PC-9 (cell line): ENCODE results near the gene NT5DC1. TPM values are rescaled to one million over a fixed set of nuclear protein-coding genes. Genes with fewer than 3 reads are reported as not detected.

Source experiments
- BruUV-seq: library from RNA; stranded (reverse); fragments of 400-500 nt; replicated peaks from 2 replicates; lab custom pipeline; 2021; lab: Mats Ljungman, UMichigan
- CTCF ChIA-PET: fragments of 300-600 bp; sonication (Branson Sonifier 250); formaldehyde crosslinking; loops from one replicate; lab custom pipeline; 2022; ENCODE audit warnings: antibody characterized with exemption; lab: Charles Lee
- POLR2A ChIA-PET: fragments of 300-600 bp; sonication (Branson Sonifier 250); formaldehyde crosslinking; loops from one replicate; lab custom pipeline; 2022; ENCODE audit warnings: antibody characterized with exemption; ENCODE audit not compliant: unreplicated experiment; lab: Charles Lee
- DNase-seq, 2 experiments: peaks; one replicate each; pipeline versions ENCODE4 v3.0.0 to v3.0.0-alpha.2; 2015 to 2022; ENCODE audit warnings: mixed read lengths in 1 of 2
- H2AFZ ChIP-seq: fragments of 200-600 bp; sonication (generic); 2 replicates; pipeline ENCODE4 v1.8.1; 2017; ENCODE audit warnings: antibody characterized with exemption
- H3F3A ChIP-seq: fragments of 200-600 bp; sonication (generic); 2 replicates; pipeline ENCODE4 v1.8.1; 2017; ENCODE audit warnings: antibody characterized with exemption, mild to moderate bottlenecking, low read depth; ENCODE audit not compliant: insufficient read depth
- H3K27ac ChIP-seq: fragments of 200-600 bp; sonication (generic); 2 replicates; pipeline ENCODE4 v1.6.1; 2016; ENCODE audit warnings: mixed run types
- H3K27me3 ChIP-seq: fragments of 200-600 bp; sonication (generic); 2 replicates; pipeline ENCODE4 v1.6.1; 2016; ENCODE audit warnings: low read depth, mixed run types; ENCODE audit not compliant: insufficient read depth
- H3K36me3 ChIP-seq: fragments of 200-600 bp; sonication (generic); 2 replicates; pipeline ENCODE4 v1.6.1; 2016; ENCODE audit warnings: low read depth, mixed run types
- H3K4me1 ChIP-seq: fragments of 200-600 bp; sonication (generic); replicated peaks from 2 replicates; pipeline ENCODE4 v1.6.1; 2016; ENCODE audit warnings: mixed run types; ENCODE audit not compliant: insufficient read depth
- H3K4me2 ChIP-seq: fragments of 200-600 bp; sonication (generic); 2 replicates; pipeline ENCODE4 v1.6.1; 2017; ENCODE audit warnings: mixed run types
- H3K4me3 ChIP-seq: fragments of 200-600 bp; sonication (generic); 2 replicates; pipeline ENCODE4 v1.6.1; 2016; ENCODE audit warnings: mixed run types
- H3K79me2 ChIP-seq: fragments of 200-600 bp; sonication (generic); 2 replicates; pipeline ENCODE4 v1.6.1; 2017; ENCODE audit warnings: low read depth, mixed run types
- H3K9me2 ChIP-seq: fragments of 200-600 bp; sonication (generic); 2 replicates; pipeline ENCODE4 v1.8.1; 2017; ENCODE audit warnings: mild to moderate bottlenecking; ENCODE audit not compliant: insufficient read depth
- H3K9me3 ChIP-seq: fragments of 200-600 bp; sonication (generic); 2 replicates; pipeline ENCODE4 v1.8.1; 2016; ENCODE audit warnings: low read depth; ENCODE audit not compliant: insufficient read depth
- H4K20me1 ChIP-seq: fragments of 200-600 bp; sonication (generic); 2 replicates; pipeline ENCODE4 v1.8.1; 2017; ENCODE audit not compliant: insufficient read depth
- CTCF ChIP-seq: fragments of 200-600 bp; sonication (generic); conservative IDR thresholded peaks from 2 replicates; pipeline ENCODE4 v1.6.1; 2017; ENCODE audit warnings: mixed run types, antibody characterized with exemption, mild to moderate bottlenecking, moderate library complexity
- EZH2 ChIP-seq: fragments of 200-600 bp; sonication (generic); IDR thresholded peaks from 2 replicates; pipeline ENCODE4 v1.8.0; 2017; ENCODE audit warnings: antibody characterized with exemption, low read depth
- intact Hi-C: fragments of 100-400 bp; cut with micrococcal nuclease; formaldehyde crosslinking; loops from one replicate; pipeline ENCODE4 v1.10.0; 2022; ENCODE audit not compliant: unreplicated experiment
- total RNA-seq: library from RNA; stranded (reverse); gene quantifications from 2 replicates; pipeline ENCODE4 v1.2.3, GENCODE V29; 2021

NT5DC1 gene
- total RNA-seq, 1 experiment from 2014 or later = 33.5 TPM

DNA sequence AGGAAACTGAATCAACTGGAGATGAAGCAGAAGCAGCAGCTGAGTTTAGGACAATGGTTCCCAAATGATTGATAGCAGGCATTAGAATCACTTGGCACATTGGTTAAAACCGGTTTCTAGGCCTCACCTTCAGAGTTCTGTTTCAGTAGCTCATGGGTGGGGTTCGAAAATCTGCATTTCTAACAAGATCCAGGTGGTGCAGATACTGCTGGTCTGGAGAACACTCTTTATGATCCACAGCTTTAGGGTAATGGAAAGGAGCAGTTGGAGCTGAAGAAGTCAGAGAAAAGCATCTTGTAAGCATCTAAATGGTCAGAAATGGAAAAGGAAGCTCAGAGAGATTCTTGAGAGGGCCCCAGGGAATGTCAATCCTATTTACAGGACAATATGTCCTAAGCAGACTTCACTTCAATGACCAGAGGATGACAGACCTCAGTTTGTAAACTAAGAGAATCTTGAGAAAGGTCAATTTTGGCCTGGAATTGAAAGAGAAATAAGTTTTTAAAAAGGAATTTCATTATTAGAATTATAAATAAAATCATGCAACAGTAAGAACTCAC, 170.6 kb downstream of the NT5DC1 start:
- H4K20me1 ChIP-seq = peaks cover 18% of the 10 kb centered on the region
- H3K79me2 ChIP-seq = peaks cover 22% of the 10 kb centered on the region
- H2AFZ ChIP-seq = no peak overlapping the region
- H3K4me1 ChIP-seq = peaks cover 14% of the 10 kb centered on the region
- H3K9me2 ChIP-seq = no peaks in the 10 kb centered on the region
- no peaks in the 10 kb centered on the region for H3K27me3 ChIP-seq
- H3K9me3 ChIP-seq = no peaks in the 10 kb centered on the region
- no peak overlapping the region for H3K4me2 ChIP-seq
- H3F3A ChIP-seq = 0 out of 2 replicates have a peak, but pooled peaks cover 14% of the 10 kb centered on the region
- intact Hi-C loops = no loop called here
- CTCF ChIA-PET = interaction anchor here (0.6 kb wide), 1 partner anchor 1331 kb away, joined by 3 read pairs; the partner anchor contains the start of gene GOPC
- H3K4me3 ChIP-seq = no peak overlapping the region
- H3K27ac ChIP-seq = no peak overlapping the region
- DNase-seq = no peak
- no TSS peak for BruUV-seq
- TF ChIP-seq EZH2 = no peak
- no peak for TF ChIP-seq CTCF
- H3K36me3 ChIP-seq = peaks cover 16% of the 10 kb centered on the region
- POLR2A ChIA-PET = interaction anchor here (0.6 kb wide), 1 partner anchor 16 kb away, joined by 8 read pairs; no protein-coding TSS in a partner anchor

- Histone ChIP-seq H3F3A (peaks cover 17% of the 10 kb centered on the region; the same call in 1 of the 2 replicates), H3K36me3 (peaks cover 37% of the 10 kb centered on the region; the same call in 1 of the 2 replicates), H3K4me1 (peaks cover 47% of the 10 kb centered on the region), H3K4me3 (peak overlapping the region; percentile 88), H3K27me3 (no peaks in the 10 kb centered on the region), H3K79me2 (peaks cover 64% of the 10 kb centered on the region), H2AFZ (no peak overlapping the region), H3K4me2 (peak overlapping the region; percentile 78), H3K27ac (no peak overlapping the region), H3K9me2 (no peaks in the 10 kb centered on the region), H3K9me3 (no peaks in the 10 kb centered on the region), H4K20me1 (peaks cover 42% of the 10 kb centered on the region)
- TF ChIP-seq CTCF (no peak), EZH2 (no peak)
- DNase-seq = no peak
- POLR2A ChIA-PET = interaction anchor here (0.6 to 0.7 kb wide), 3 partner anchors 9 to 66 kb away, joined by 3 to 22 read pairs (median 3); no protein-coding TSS in a partner anchor
- CTCF ChIA-PET = interaction anchor here (1.4 kb wide), 1 partner anchor 9 kb away, joined by 6 read pairs; no protein-coding TSS in a partner anchor
- intact Hi-C loops = no loop called here
- BruUV-seq = no TSS peak
These were observed 176.5 kb downstream of the NT5DC1 start for GRCh38 chr6:116277124-116277523.

- TSS peak; percentile 27 for BruUV-seq
- peaks cover 47% of the 10 kb centered on the region for H3K4me1 ChIP-seq
- TF ChIP-seq CTCF = no peak
- no peak for TF ChIP-seq EZH2
- H3K9me3 ChIP-seq = no peaks in the 10 kb centered on the region
- peak overlapping the region; percentile 86; the same call in 1 of the 2 replicates for H3K27ac ChIP-seq
- peak overlapping the region; percentile 78 for H3K4me2 ChIP-seq
- POLR2A ChIA-PET = no interaction called here
- intact Hi-C loops = loop anchor here (2.0 kb wide), 1 partner anchor 92 kb away; the partner anchor contains the start of gene DSE
- H2AFZ ChIP-seq = no peak overlapping the region; the same call in 1 of the 2 replicates
- no peaks in the 10 kb centered on the region for H3K27me3 ChIP-seq
- no peak for DNase-seq
- peaks cover 11% of the 10 kb centered on the region; the same call in 1 of the 2 replicates for H3F3A ChIP-seq
- H3K4me3 ChIP-seq = peak overlapping the region; percentile 88
- no peaks in the 10 kb centered on the region for H3K9me2 ChIP-seq
- CTCF ChIA-PET = no interaction called here
- peaks cover 64% of the 10 kb centered on the region for H3K79me2 ChIP-seq
- H4K20me1 ChIP-seq = peaks cover 42% of the 10 kb centered on the region
- H3K36me3 ChIP-seq = peaks cover 30% of the 10 kb centered on the region; the same call in 1 of the 2 replicates
These were observed 177.8 kb downstream of the NT5DC1 start for GRCh38 chr6:116278481-116278829.
